Tibial nerve (tissue), 4 donors: Measurements from ENCODE around the gene TFE3. TPM values are rescaled to one million over a fixed set of nuclear protein-coding genes. Genes with fewer than 3 reads are reported as not detected.
A peak's percentile ranks its signal among the peaks of the same experiment; 100 is the strongest.

Experiments used
- DNase-seq, 2 donors: peaks; one replicate each; pipeline ENCODE4 v3.0.0-alpha.2; 2019; ENCODE audit warnings: low spot score in 2 of 2
- H3K27ac ChIP-seq, 4 donors: fragments of 200-600 bp; sonication (generic) in 3 of 4; one replicate each; pipeline ENCODE4 v1.5.1; 2017 to 2019; ENCODE audit warnings: mild to moderate bottlenecking in 1 of 4
- H3K27me3 ChIP-seq, 2 donors: fragments of 200-600 bp; sonication (generic) in 1 of 2; one replicate each; pipeline versions ENCODE4 v1.5.1 to v1.6.0; 2017 to 2019
- H3K36me3 ChIP-seq, 3 donors: fragments of 200-600 bp; sonication (generic); one replicate each; pipeline ENCODE4 v1.5.1; 2018 to 2019
- H3K4me1 ChIP-seq, 4 donors: fragments of 200-600 bp; sonication (generic) in 3 of 4; one replicate each; pipeline ENCODE4 v1.5.1; 2017 to 2019
- H3K4me3 ChIP-seq, 4 donors: fragments of 200-600 bp; sonication (generic) in 3 of 4; one replicate each; pipeline ENCODE4 v1.5.1; 2017 to 2019; ENCODE audit warnings: mild to moderate bottlenecking in 1 of 4, moderate library complexity in 1 of 4
- H3K9me3 ChIP-seq, 4 donors: fragments of 200-600 bp; sonication (generic) in 3 of 4; one replicate each; pipeline ENCODE4 v1.5.1; 2017 to 2019
- EP300 ChIP-seq, 2 donors: sonication (generic); formaldehyde crosslinking; IDR thresholded peaks; one replicate each; pipeline ENCODE4 v1.6.1; 2017; ENCODE audit warnings: antibody characterized with exemption in 2 of 2, mild to moderate bottlenecking in 1 of 2
- POLR2A ChIP-seq, 2 donors: fragments of 450-650 bp; IDR thresholded peaks; one replicate each; pipeline ENCODE4 v1.6.1; 2017; ENCODE audit warnings: antibody characterized with exemption in 2 of 2, mild to moderate bottlenecking in 2 of 2, moderate library complexity in 2 of 2
- whole genome bisulfite sequencing, 2 donors: methylation state at CpG; one replicate each; pipeline ENCODE4 v1.1.5; 2018; 5-methylcytosine and 5-hydroxymethylcytosine counted together
- total RNA-seq, 4 donors: library from RNA; depleted of rRNA; stranded (reverse); fragments of >200 nt; gene quantifications; one replicate each; pipeline ENCODE4 v1.1.0, GENCODE V29; 2016
- TF ChIP-seq, protein P1 (sequence below), 5 experiments: fragments of 200-600 bp in 3 of 5; fragments of 450-650 bp in 2 of 5; sonication (generic) in 3 of 5; IDR thresholded peaks; one replicate each; pipeline ENCODE4 v1.5.1; 2016 to 2019; ENCODE audit warnings: antibody characterized with exemption in 5 of 5, mild to moderate bottlenecking in 3 of 5, moderate library complexity in 2 of 5

The TFE3 gene
- total RNA-seq, 4 donors from 2014 or later: 98.6 to 124 (median 117) TPM

DNA sequence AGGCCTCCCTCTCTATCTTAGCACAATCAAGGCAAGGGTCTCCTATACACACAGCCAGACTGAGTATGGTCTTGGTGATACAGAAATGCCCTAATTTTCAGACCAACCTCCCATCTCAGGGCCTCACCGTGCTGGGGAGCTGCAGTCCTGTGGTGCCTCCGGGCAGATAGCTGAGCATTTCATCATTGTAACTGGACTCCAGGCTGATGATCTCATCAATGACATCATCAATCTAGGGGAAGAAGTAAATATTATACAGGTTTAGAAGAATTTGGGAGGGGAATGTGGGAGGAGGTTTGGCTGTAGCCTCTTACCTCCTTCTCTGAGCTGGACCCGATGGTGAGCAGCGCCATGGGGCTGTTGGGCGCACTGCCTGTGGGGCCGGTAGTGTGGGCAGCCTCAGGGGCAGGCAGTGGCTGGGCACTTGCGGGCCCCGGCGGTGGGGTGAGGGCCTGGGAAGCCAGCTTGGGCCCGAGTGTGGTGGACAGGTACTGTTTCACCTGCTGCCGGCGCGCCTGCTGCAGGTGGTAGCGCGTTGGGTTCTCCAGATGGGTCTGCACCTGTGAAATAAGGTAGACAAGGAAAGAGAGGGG lies 5.2 kb downstream of the TFE3 start:
- TF ChIP-seq, protein P1, sequence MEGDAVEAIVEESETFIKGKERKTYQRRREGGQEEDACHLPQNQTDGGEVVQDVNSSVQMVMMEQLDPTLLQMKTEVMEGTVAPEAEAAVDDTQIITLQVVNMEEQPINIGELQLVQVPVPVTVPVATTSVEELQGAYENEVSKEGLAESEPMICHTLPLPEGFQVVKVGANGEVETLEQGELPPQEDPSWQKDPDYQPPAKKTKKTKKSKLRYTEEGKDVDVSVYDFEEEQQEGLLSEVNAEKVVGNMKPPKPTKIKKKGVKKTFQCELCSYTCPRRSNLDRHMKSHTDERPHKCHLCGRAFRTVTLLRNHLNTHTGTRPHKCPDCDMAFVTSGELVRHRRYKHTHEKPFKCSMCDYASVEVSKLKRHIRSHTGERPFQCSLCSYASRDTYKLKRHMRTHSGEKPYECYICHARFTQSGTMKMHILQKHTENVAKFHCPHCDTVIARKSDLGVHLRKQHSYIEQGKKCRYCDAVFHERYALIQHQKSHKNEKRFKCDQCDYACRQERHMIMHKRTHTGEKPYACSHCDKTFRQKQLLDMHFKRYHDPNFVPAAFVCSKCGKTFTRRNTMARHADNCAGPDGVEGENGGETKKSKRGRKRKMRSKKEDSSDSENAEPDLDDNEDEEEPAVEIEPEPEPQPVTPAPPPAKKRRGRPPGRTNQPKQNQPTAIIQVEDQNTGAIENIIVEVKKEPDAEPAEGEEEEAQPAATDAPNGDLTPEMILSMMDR (IDR thresholded peaks at IDR 0.05): no peak
- TF ChIP-seq POLR2A (IDR thresholded peaks at IDR 0.05) (no peak), EP300 (IDR thresholded peaks at IDR 0.05) (no peak)
- H3K36me3 ChIP-seq: peaks cover 0 to 53% (median 0%) of the 10 kb centered on the region in 3 donors
- H3K4me1 ChIP-seq: peaks cover 0 to 23% (median 9%) of the 10 kb centered on the region in 4 donors
- no peak overlapping the region for H3K4me3 ChIP-seq
- H3K27ac ChIP-seq: peak overlapping the region in 1 of 4 donors; percentile 7
- WGBS, 2 donors: 90 to 91% methylated on average over 15 of the region's 15 CpGs
- no peak for DNase-seq
- no peaks in the 10 kb centered on the region for H3K27me3 ChIP-seq
- no peaks in the 10 kb centered on the region for H3K9me3 ChIP-seq

DNA sequence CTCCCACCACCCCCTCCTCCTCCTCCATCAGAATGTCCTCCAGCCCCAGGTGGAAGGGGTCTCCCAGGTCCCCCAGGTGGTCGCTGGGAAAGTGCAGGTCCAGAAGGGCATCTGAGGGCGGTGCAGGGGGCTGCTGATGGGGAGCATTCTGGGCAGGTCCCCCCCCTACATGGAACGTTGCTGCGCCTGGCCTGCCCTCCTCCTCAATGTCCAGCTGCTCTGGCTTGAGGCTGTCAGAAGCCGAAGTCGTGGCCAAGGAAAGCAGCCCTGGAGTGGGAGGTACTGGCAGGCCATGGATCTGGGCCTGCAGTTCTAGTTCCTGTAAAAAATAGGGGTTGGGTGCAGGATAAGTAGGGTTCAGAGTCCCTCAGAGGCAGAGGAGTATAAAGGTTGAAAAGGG lies 12.9 kb downstream of the TFE3 start:
- Histone ChIP-seq H3K36me3 (peaks cover 0 to 58% (median 0%) of the 10 kb centered on the region in 3 donors), H3K27ac (no peak overlapping the region), H3K27me3 (no peaks in the 10 kb centered on the region), H3K4me1 (peaks cover 0 to 3% (median 0%) of the 10 kb centered on the region in 4 donors), H3K9me3 (no peaks in the 10 kb centered on the region), H3K4me3 (no peak overlapping the region)
- no peak for DNase-seq
- 36 to 74% methylated on average over 2 to 6 of the region's 6 CpGs for WGBS, 2 donors
- TF ChIP-seq, protein P1 (IDR thresholded peaks at IDR 0.05): no peak
- TF ChIP-seq POLR2A (IDR thresholded peaks at IDR 0.05) (no peak), EP300 (IDR thresholded peaks at IDR 0.05) (no peak)

DNA sequence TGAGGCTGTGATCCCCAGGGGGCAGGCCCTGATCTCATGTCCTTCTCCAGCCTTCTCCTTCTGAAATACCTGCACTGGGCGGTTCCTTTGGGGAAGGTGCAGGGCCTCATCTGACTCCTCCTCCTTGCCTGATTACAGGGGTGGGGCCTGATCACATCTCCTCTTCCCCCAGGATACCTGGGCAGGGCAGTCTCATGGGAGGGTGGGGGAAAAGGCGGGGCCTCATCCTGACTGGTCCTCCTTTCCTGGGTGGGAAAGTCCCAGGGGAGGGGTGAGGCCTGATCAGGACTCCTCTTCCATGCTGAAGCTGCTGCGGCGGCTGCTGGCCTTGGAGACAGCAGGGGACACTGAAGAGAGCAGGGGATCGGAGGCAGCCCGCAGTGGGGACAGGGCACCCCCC lies 13.3 kb downstream of the TFE3 start:
- Histone ChIP-seq H3K27me3 (no peaks in the 10 kb centered on the region), H3K4me1 (peaks cover 0 to 3% (median 0%) of the 10 kb centered on the region in 4 donors), H3K9me3 (no peaks in the 10 kb centered on the region), H3K36me3 (peaks cover 0 to 61% (median 0%) of the 10 kb centered on the region in 3 donors), H3K27ac (no peak overlapping the region), H3K4me3 (no peak overlapping the region)
- 81% methylated on average over 6 of the region's 6 CpGs; no CpG with 5 or more reads in 1 of the 2 donors for WGBS, 2 donors
- TF ChIP-seq, protein P1 (IDR thresholded peaks at IDR 0.05): no peak
- TF ChIP-seq POLR2A (IDR thresholded peaks at IDR 0.05): no peak
- no peak for TF ChIP-seq EP300 (IDR thresholded peaks at IDR 0.05)
- no peak for DNase-seq

DNA sequence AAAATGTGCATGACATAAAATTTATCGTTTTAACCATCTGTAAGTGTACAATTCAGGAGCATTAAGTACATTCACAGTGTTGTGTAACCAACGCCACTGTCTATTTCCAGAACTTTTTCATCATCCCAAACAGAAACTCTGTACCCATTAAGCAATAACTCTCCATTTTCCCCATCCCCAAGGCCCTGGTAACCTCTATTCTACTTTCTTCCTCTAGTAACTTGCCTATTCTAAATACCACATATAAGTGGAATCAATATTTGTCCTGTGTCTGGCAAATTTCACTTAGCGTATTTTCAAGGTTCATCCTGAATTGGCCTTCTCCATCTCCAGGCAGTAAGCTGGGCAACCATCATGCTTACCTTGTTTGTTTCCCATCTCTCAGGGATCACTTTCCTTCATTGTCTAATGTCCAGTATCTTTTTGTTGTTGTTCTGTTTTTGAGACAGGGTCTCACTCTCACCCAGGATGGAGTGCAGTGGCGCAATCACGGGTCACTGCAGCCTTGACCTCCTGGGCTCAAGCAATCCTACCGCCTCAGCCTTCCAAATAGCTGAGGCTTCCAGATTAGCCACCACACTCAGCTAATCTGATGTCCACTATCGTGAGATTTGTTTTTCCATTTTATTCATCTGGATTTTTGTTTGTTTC lies 23.4 kb downstream of the TFE3 start:
- no peaks in the 10 kb centered on the region for H3K4me1 ChIP-seq
- H3K27ac ChIP-seq: no peak overlapping the region
- DNase-seq: no peak
- no peak overlapping the region for H3K4me3 ChIP-seq
- no peaks in the 10 kb centered on the region for H3K9me3 ChIP-seq
- 84 to 86% methylated on average over 7 of the region's 7 CpGs for WGBS, 2 donors
- TF ChIP-seq POLR2A (IDR thresholded peaks at IDR 0.05): no peak
- TF ChIP-seq, protein P1 (IDR thresholded peaks at IDR 0.05): no peak
- no peak for TF ChIP-seq EP300 (IDR thresholded peaks at IDR 0.05)
- H3K27me3 ChIP-seq: no peaks in the 10 kb centered on the region
- peaks cover 0 to 4% (median 0%) of the 10 kb centered on the region in 3 donors for H3K36me3 ChIP-seq

DNA sequence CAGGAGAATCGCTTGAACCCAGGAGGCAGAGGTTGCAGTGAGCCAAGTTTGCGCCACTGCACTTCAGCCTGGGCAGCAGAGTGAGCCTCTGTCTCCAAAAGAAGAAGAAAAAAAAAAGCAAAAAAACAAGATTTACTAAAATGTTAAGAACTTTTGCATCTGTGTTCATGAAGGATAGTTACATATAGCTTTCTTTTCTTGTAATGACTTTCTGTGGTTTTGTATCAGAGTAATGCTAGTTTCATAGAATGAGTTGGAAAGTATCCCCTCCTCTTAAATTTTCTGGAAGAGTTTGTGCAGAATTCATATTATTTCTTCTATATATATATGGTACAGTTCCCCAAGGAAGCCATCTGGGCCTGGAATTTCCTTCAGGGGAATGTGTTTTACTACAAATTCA lies 24.1 kb downstream of the TFE3 start:
- H3K4me1 ChIP-seq: no peaks in the 10 kb centered on the region
- no peak for DNase-seq
- WGBS, 2 donors: 88 to 100% methylated on average over 2 of the region's 2 CpGs
- no peaks in the 10 kb centered on the region for H3K36me3 ChIP-seq
- no peaks in the 10 kb centered on the region for H3K27me3 ChIP-seq
- no peaks in the 10 kb centered on the region for H3K9me3 ChIP-seq
- H3K4me3 ChIP-seq: no peak overlapping the region
- no peak overlapping the region for H3K27ac ChIP-seq
- TF ChIP-seq POLR2A (IDR thresholded peaks at IDR 0.05) (no peak), EP300 (IDR thresholded peaks at IDR 0.05) (no peak)
- TF ChIP-seq, protein P1 (IDR thresholded peaks at IDR 0.05): no peak
